H9 (cell line): ENCODE measurements around the gene CBR3. TPM values are rescaled to one million over a fixed set of nuclear protein-coding genes. Genes with fewer than 3 reads are reported as not detected.

Experiments
- DNase-seq: peaks from one replicate; pipeline ENCODE4 v3.0.0-alpha.2; 2017
- H2AFZ ChIP-seq: one replicate; pipeline ENCODE4 v1.6.1; 2013; ENCODE audit warnings: mild to moderate bottlenecking, low read length, control low read depth, moderate library complexity
- H2AK5ac ChIP-seq: 2 replicates; pipeline ENCODE4 v1.6.1; 2013; ENCODE audit warnings: low read length, control low read depth, mixed read lengths; ENCODE audit not compliant: insufficient read length
- H2BK120ac ChIP-seq: one replicate; pipeline ENCODE4 v1.6.1; 2013; ENCODE audit warnings: low read depth, mild to moderate bottlenecking, low read length, control low read depth, inconsistent platforms; ENCODE audit not compliant: poor library complexity, severe bottlenecking
- H2BK12ac ChIP-seq: 2 replicates; pipeline ENCODE4 v1.6.1; 2013; ENCODE audit warnings: low read length, control low read depth, mixed read lengths, low read depth; ENCODE audit not compliant: insufficient read length
- H2BK15ac ChIP-seq: 2 replicates; pipeline ENCODE4 v1.6.1; 2013; ENCODE audit warnings: low read depth, low read length, control low read depth
- H2BK20ac ChIP-seq: one replicate; pipeline ENCODE4 v1.6.1; 2013; ENCODE audit warnings: low read depth, mild to moderate bottlenecking, low read length, control low read depth, inconsistent platforms; ENCODE audit not compliant: poor library complexity, severe bottlenecking
- H2BK5ac ChIP-seq: 2 replicates; pipeline ENCODE4 v1.6.1; 2013; ENCODE audit warnings: low read length, control low read depth, mixed read lengths; ENCODE audit not compliant: insufficient read length
- H3K14ac ChIP-seq: 2 replicates; pipeline ENCODE4 v1.6.1; 2013; ENCODE audit warnings: low read length, control low read depth; ENCODE audit not compliant: insufficient read depth
- H3K18ac ChIP-seq: 2 replicates; pipeline ENCODE4 v1.6.1; 2013; ENCODE audit warnings: low read depth, mild to moderate bottlenecking, mixed read lengths, low read length, control low read depth; ENCODE audit not compliant: insufficient read length
- H3K23ac ChIP-seq: 2 replicates; pipeline ENCODE4 v1.6.1; 2013; ENCODE audit warnings: low read length, control low read depth, mixed read lengths, low read depth; ENCODE audit not compliant: insufficient read length
- H3K23me2 ChIP-seq: 2 replicates; pipeline ENCODE4 v1.6.1; 2013; ENCODE audit warnings: low read depth, mild to moderate bottlenecking, mixed read lengths, low read length, control low read depth; ENCODE audit not compliant: insufficient read length, poor library complexity, severe bottlenecking
- H3K27ac ChIP-seq: 2 replicates; pipeline ENCODE4 v1.5.1; 2013; ENCODE audit warnings: low read length, control low read depth, mixed read lengths, low read depth; ENCODE audit not compliant: insufficient read length
- H3K27me3 ChIP-seq: 2 replicates; pipeline ENCODE4 v1.6.1; 2013; ENCODE audit warnings: low read length, control low read depth, inconsistent platforms; ENCODE audit not compliant: insufficient read depth
- H3K4ac ChIP-seq: 2 replicates; pipeline ENCODE4 v1.6.1; 2013; ENCODE audit warnings: low read depth, mild to moderate bottlenecking, control low read depth, inconsistent platforms, low read length, moderate library complexity
- H3K4me1 ChIP-seq: 2 replicates; pipeline ENCODE4 v1.6.1; 2013; ENCODE audit warnings: low read length, control low read depth, inconsistent platforms; ENCODE audit not compliant: insufficient read depth
- H3K4me2 ChIP-seq: 2 replicates; pipeline ENCODE4 v1.6.1; 2013; ENCODE audit warnings: low read length, control low read depth, mixed read lengths; ENCODE audit not compliant: insufficient read length, insufficient read depth
- H3K56ac ChIP-seq: 2 replicates; pipeline ENCODE4 v1.6.1; 2013; ENCODE audit warnings: low read depth, mild to moderate bottlenecking, mixed read lengths, low read length, control low read depth; ENCODE audit not compliant: insufficient read length
- H3K79me1 ChIP-seq: 2 replicates; pipeline ENCODE4 v1.6.1; 2013; ENCODE audit warnings: low read depth, mild to moderate bottlenecking, moderate library complexity, low read length, control low read depth, inconsistent platforms; ENCODE audit not compliant: insufficient read depth, poor library complexity, severe bottlenecking
- H3K79me2 ChIP-seq: 2 replicates; pipeline ENCODE4 v1.6.1; 2013; ENCODE audit warnings: low read length, control low read depth, inconsistent platforms; ENCODE audit not compliant: insufficient read depth
- H3K9ac ChIP-seq: 2 replicates; pipeline ENCODE4 v1.6.1; 2013; ENCODE audit warnings: low read length, control low read depth, mixed read lengths; ENCODE audit not compliant: insufficient read length; ENCODE audit errors: extremely low read depth
- H3K9me3 ChIP-seq: one replicate; pipeline ENCODE4 v1.6.1; 2013; ENCODE audit warnings: low read depth, low read length, inconsistent platforms; ENCODE audit not compliant: control insufficient read depth
- H3T11ph ChIP-seq: one replicate; pipeline ENCODE4 v1.6.1; 2013; ENCODE audit warnings: mild to moderate bottlenecking, low read length, control low read depth, inconsistent platforms
- H4K20me1 ChIP-seq: one replicate; pipeline ENCODE4 v1.6.1; 2013; ENCODE audit not compliant: control insufficient read depth, insufficient read length, insufficient read depth
- H4K5ac ChIP-seq: 2 replicates; pipeline ENCODE4 v1.6.1; 2013; ENCODE audit warnings: low read depth, mild to moderate bottlenecking, mixed read lengths, low read length, control low read depth; ENCODE audit not compliant: insufficient read length
- H4K8ac ChIP-seq: replicated peaks from 2 replicates; pipeline ENCODE4 v1.6.1; 2013; ENCODE audit warnings: low read length, control low read depth, mixed read lengths, low read depth; ENCODE audit not compliant: insufficient read length
- H4K91ac ChIP-seq: 2 replicates; pipeline ENCODE4 v1.6.1; 2013; ENCODE audit warnings: low read depth, mild to moderate bottlenecking, moderate library complexity, mixed read lengths, low read length, control low read depth; ENCODE audit not compliant: insufficient read length
- H3K27ac Mint-ChIP-seq, 3 experiments: 2 replicates in 2 of 3; 3 replicates in 1 of 3; pipeline ENCODE4 v1.8.0; 2020 to 2021; ENCODE audit warnings: mixed read lengths in 3 of 3, mild to moderate bottlenecking in 1 of 3, moderate library complexity in 1 of 3
- H3K27me3 Mint-ChIP-seq: 2 replicates; pipeline ENCODE4 v1.8.0; 2021; ENCODE audit warnings: low read depth, mild to moderate bottlenecking, moderate library complexity, mixed read lengths
- H3K36me3 Mint-ChIP-seq, 3 experiments: 2 replicates in 2 of 3; 3 replicates in 1 of 3; pipeline ENCODE4 v1.8.0; 2020 to 2021; ENCODE audit warnings: low read depth in 3 of 3, mixed read lengths in 3 of 3; ENCODE audit not compliant: insufficient read depth in 1 of 3
- H3K4me1 Mint-ChIP-seq, 2 experiments: 2 replicates each; pipeline ENCODE4 v1.8.0; 2020; ENCODE audit warnings: mixed read lengths in 2 of 2
- H3K4me3 Mint-ChIP-seq, 2 experiments: 2 replicates in 1 of 2; 3 replicates in 1 of 2; pipeline ENCODE4 v1.8.0; 2020 to 2021; ENCODE audit warnings: mild to moderate bottlenecking in 2 of 2, mixed read lengths in 2 of 2, moderate library complexity in 1 of 2
- H3K9me3 Mint-ChIP-seq, 2 experiments: 2 replicates in 1 of 2; 3 replicates in 1 of 2; pipeline ENCODE4 v1.8.0; 2020; ENCODE audit warnings: mild to moderate bottlenecking in 2 of 2, mixed read lengths in 2 of 2, moderate library complexity in 1 of 2
- CTCF ChIP-seq: fragments of 200-600 bp; sonication (generic); conservative IDR thresholded peaks from 3 replicates; pipeline ENCODE4 v1.8.0; 2021; ENCODE audit warnings: antibody characterized with exemption, mild to moderate bottlenecking
- WGBS: extraction: QIAGEN DNeasy Blood & Tissue Kit; methylation state at CpG from one replicate; pipeline ENCODE4 v1.1.7; 2013; ENCODE audit warnings: missing lambda C conversion rate, low lambda C conversion rate, mixed read lengths; ENCODE audit not compliant: insufficient read length; ENCODE audit errors: extremely low coverage; 5-methylcytosine and 5-hydroxymethylcytosine counted together
- total RNA-seq: library from RNA; stranded (reverse); gene quantifications from 2 replicates; pipeline ENCODE4 v1.2.1, GENCODE V29; 2021

Gene CBR3
- total RNA-seq, 1 experiment from 2014 or later: 2.4 TPM

- no peaks in the 10 kb centered on the region for H3K79me2 ChIP-seq
- H3K9ac ChIP-seq: no peak overlapping the region
- no peak overlapping the region for H2AFZ ChIP-seq
- H3K9me3 ChIP-seq: no peaks in the 10 kb centered on the region
- H2AK5ac ChIP-seq: no peak overlapping the region
- no peaks in the 10 kb centered on the region for H3K23me2 ChIP-seq
- H4K91ac ChIP-seq: no peak overlapping the region
- no peaks in the 10 kb centered on the region for H4K20me1 ChIP-seq
- H3K27ac Mint-ChIP-seq: no peak overlapping the region
- no peak overlapping the region for H2BK120ac ChIP-seq
- no peaks in the 10 kb centered on the region for H3K27me3 Mint-ChIP-seq
- DNase-seq: no peak
- H3K4me1 Mint-ChIP-seq: 0 out of 4 replicates have a peak, but pooled peaks cover 0 to 4% of the 10 kb centered on the region in 2 experiments
- H3K9me3 Mint-ChIP-seq: no peaks in the 10 kb centered on the region
- H3K18ac ChIP-seq: no peak overlapping the region
- no CpG with 5 or more reads among the region's 10 CpGs for WGBS
- no peak overlapping the region for H3K14ac ChIP-seq
- H3T11ph ChIP-seq: no peak overlapping the region
- H3K36me3 Mint-ChIP-seq: peaks cover 6 to 15% (median 15%) of the 10 kb centered on the region in 3 experiments; a peak in 6 of 7 replicates
- no peak overlapping the region for H2BK20ac ChIP-seq
- H2BK15ac ChIP-seq: no peak overlapping the region
- no peaks in the 10 kb centered on the region for H3K27me3 ChIP-seq
- no peaks in the 10 kb centered on the region for H3K79me1 ChIP-seq
- no peak overlapping the region for H3K27ac ChIP-seq
- H3K4me2 ChIP-seq: no peak overlapping the region
- no peak overlapping the region for H2BK12ac ChIP-seq
- H3K56ac ChIP-seq: no peak overlapping the region
- no peak overlapping the region for H4K8ac ChIP-seq
- no peak overlapping the region for H2BK5ac ChIP-seq
- peaks cover 3% of the 10 kb centered on the region; the same call in 1 of the 2 replicates for H3K4me1 ChIP-seq
- TF ChIP-seq CTCF: no peak
- no peak overlapping the region for H3K23ac ChIP-seq
- H3K4me3 Mint-ChIP-seq: no peak overlapping the region
- H3K4ac ChIP-seq: no peak overlapping the region
- H4K5ac ChIP-seq: no peak overlapping the region
Observed at GRCh38 chr21:36163750-36164741, 29.2 kb downstream of the CBR3 start.
